Right lobe of liver (tissue), 6 donors: ENCODE data around the gene ATP8B3. TPM values are rescaled to one million over a fixed set of nuclear protein-coding genes. Genes with fewer than 3 reads are reported as not detected.

Source experiments
- ATAC-seq, 4 donors: fragments of 200-7000 bp; cut with Tn5 transposase; one replicate each; pipeline ENCODE4 v1.9.1; 2020; ENCODE audit warnings: mild to moderate bottlenecking in 4 of 4, moderate library complexity in 4 of 4
- DNase-seq, 3 donors: peaks; one replicate each; pipeline ENCODE4 v3.0.0-alpha.2; 2020
- H3K27ac ChIP-seq, 3 donors: fragments of 200-600 bp; one replicate each; pipeline ENCODE4 v1.8.0; 2022
- H3K27me3 ChIP-seq, 2 donors: fragments of 200-600 bp; one replicate each; pipeline ENCODE4 v1.8.0; 2022
- H3K36me3 ChIP-seq, 4 donors: fragments of 200-600 bp; sonication (generic) in 1 of 4; one replicate each; pipeline versions ENCODE4 v1.5.1 to v1.8.0; 2017 to 2022; ENCODE audit warnings: control low read depth in 1 of 4
- H3K4me1 ChIP-seq, 4 donors: fragments of 200-600 bp; sonication (generic) in 1 of 4; one replicate each; pipeline versions ENCODE4 v1.5.1 to v1.8.0; 2017 to 2022; ENCODE audit warnings: control low read depth in 1 of 4
- H3K4me3 ChIP-seq, 3 donors: fragments of 200-600 bp; one replicate each; pipeline ENCODE4 v1.8.0; 2022
- H3K9me3 ChIP-seq, 4 donors: fragments of 200-600 bp; sonication (generic) in 1 of 4; one replicate each; pipeline versions ENCODE4 v1.5.1 to v1.8.0; 2017 to 2022; ENCODE audit warnings: control low read depth in 1 of 4
- POLR2A ChIP-seq: fragments of 450-650 bp; IDR thresholded peaks from one replicate; pipeline ENCODE4 v1.6.1; 2017; ENCODE audit warnings: antibody characterized with exemption, mild to moderate bottlenecking
- WGBS: methylation state at CpG from one replicate; pipeline ENCODE4 v1.1.6; 2018; ENCODE audit warnings: low coverage, low lambda C conversion rate; ENCODE audit not compliant: insufficient coverage; ENCODE audit errors: missing lambda C conversion rate; 5-methylcytosine and 5-hydroxymethylcytosine counted together
- intact Hi-C, 2 donors: fragments of 100-400 bp; cut with DNase I; formaldehyde crosslinking; loops; one replicate each; pipeline versions ENCODE4 v1.11.2 to v1.14.1; 2022
- total RNA-seq, 6 experiments: library from RNA; depleted of rRNA in 2 of 6; stranded (reverse); fragments of >200 nt in 2 of 6; fragmentation: NEBNext Ultra II Directional in 3 of 6; extraction: Animal tissue kit (Norgen Biotek cat#: 25700) in 3 of 6; gene quantifications; one replicate each; pipeline versions ENCODE4 v1.1.0 to v1.2.4, GENCODE V29; 2016 to 2023
- TF ChIP-seq, protein P1 (sequence below), 4 donors: fragments of 200-600 bp in 3 of 4; fragments of 450-650 bp in 1 of 4; IDR thresholded peaks; one replicate each; pipeline versions ENCODE4 v1.5.1 to v1.8.0; 2016 to 2022; ENCODE audit warnings: antibody characterized with exemption in 4 of 4, mild to moderate bottlenecking in 2 of 4
- donor health status: DM: no; HTN: yes; CAD: no.
- donor health status: DM: no; HTN: no; CAD: no.
- donor health status: DM: no; HTN: no; CAD: no.
- donor health status: DM: no; HTN: yes; CAD: no.
- donor health status: DM: no; HTN: yes; CAD: no.

Gene ATP8B3
- total RNA-seq, 6 experiments from 2014 or later, result 0.86 to 5.7 (median 3.1) TPM

DNA sequence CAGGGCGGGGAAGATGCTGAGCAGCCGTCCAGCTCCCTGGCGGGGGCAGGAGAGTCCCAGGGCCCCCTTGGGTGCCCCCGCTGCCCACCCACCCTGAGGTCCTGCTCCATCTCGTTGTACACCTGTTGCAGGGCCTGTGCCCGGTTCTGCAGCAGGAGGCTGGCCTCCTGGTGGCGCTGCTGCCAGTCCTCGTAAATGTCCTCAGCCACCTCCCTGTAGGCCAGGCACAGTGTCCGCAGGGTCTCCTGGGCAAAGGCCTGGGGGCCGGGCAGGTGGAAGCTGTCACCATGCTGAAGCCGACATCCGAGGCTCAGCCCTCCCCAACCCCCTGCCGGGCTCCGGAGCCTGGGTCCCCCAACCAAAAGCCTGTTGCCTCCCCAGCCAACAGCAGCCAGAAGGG lies 20.2 kb downstream of the ATP8B3 start:
- ATAC-seq (no peak), DNase-seq (peak in 2 of 3 donors; percentile 5 to 51)
- peaks cover 0 to 16% of the 10 kb centered on the region in 2 donors for H3K27me3 ChIP-seq
- 20% methylated on average over 1 of the region's 14 CpGs for WGBS
- no peak overlapping the region for H3K27ac ChIP-seq
- no peaks in the 10 kb centered on the region for H3K9me3 ChIP-seq
- H3K36me3 ChIP-seq, result no peaks in the 10 kb centered on the region
- H3K4me3 ChIP-seq, result no peak overlapping the region
- intact Hi-C loops, result no loop called here
- no peaks in the 10 kb centered on the region for H3K4me1 ChIP-seq
- TF ChIP-seq, protein P1, sequence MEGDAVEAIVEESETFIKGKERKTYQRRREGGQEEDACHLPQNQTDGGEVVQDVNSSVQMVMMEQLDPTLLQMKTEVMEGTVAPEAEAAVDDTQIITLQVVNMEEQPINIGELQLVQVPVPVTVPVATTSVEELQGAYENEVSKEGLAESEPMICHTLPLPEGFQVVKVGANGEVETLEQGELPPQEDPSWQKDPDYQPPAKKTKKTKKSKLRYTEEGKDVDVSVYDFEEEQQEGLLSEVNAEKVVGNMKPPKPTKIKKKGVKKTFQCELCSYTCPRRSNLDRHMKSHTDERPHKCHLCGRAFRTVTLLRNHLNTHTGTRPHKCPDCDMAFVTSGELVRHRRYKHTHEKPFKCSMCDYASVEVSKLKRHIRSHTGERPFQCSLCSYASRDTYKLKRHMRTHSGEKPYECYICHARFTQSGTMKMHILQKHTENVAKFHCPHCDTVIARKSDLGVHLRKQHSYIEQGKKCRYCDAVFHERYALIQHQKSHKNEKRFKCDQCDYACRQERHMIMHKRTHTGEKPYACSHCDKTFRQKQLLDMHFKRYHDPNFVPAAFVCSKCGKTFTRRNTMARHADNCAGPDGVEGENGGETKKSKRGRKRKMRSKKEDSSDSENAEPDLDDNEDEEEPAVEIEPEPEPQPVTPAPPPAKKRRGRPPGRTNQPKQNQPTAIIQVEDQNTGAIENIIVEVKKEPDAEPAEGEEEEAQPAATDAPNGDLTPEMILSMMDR (IDR thresholded peaks at IDR 0.05), result no peak
- no peak for TF ChIP-seq POLR2A

DNA sequence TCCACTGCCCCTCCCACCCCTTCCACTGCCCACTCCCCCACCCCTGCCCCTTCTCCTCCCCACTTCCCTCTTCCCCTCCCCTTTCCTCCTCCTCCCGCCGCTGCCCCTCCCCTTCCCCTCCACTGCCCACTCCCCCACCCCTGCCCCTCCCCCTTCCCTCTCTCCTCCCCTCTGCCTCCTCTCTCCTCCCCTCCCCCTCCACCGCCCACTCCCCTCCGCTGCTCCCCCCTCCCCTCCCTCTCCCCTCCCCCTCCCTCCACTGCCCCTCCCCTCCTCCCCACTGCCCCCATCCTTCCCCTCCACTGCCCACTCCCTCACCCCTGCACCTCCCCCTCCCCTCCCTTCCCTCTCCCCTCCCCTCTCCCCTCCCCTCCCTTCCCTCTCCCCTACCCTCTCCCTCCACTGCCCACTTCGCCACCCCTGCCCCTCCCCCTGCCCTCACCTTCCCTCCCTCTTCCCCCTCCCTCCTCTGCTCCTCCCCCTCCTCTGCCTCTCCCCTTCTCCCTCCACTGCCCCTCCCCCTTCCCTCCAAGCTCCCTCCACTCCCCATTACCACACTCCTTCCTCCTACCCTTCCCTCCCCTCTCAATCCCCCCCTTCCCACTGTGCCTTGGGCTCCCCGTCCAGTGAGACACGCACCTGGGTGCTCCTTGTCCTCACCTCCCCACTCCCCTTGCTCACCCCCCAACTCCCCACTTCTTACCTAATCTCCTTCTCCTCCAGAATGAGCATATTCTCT lies 21.9 kb downstream of the ATP8B3 start:
- H3K27me3 ChIP-seq, result peaks cover 0 to 6% of the 10 kb centered on the region in 2 donors
- no peak overlapping the region for H3K27ac ChIP-seq
- intact Hi-C loops, result no loop called here
- no peak for TF ChIP-seq POLR2A
- TF ChIP-seq, protein P1 (IDR thresholded peaks at IDR 0.05), result no peak
- 30% methylated on average over 7 of the region's 7 CpGs for WGBS
- peak in 1 of 3 donors; percentile 11 for DNase-seq
- no peak overlapping the region for H3K4me3 ChIP-seq
- no peaks in the 10 kb centered on the region for H3K36me3 ChIP-seq
- ATAC-seq, result no peak
- H3K9me3 ChIP-seq, result no peaks in the 10 kb centered on the region
- no peaks in the 10 kb centered on the region for H3K4me1 ChIP-seq

DNA sequence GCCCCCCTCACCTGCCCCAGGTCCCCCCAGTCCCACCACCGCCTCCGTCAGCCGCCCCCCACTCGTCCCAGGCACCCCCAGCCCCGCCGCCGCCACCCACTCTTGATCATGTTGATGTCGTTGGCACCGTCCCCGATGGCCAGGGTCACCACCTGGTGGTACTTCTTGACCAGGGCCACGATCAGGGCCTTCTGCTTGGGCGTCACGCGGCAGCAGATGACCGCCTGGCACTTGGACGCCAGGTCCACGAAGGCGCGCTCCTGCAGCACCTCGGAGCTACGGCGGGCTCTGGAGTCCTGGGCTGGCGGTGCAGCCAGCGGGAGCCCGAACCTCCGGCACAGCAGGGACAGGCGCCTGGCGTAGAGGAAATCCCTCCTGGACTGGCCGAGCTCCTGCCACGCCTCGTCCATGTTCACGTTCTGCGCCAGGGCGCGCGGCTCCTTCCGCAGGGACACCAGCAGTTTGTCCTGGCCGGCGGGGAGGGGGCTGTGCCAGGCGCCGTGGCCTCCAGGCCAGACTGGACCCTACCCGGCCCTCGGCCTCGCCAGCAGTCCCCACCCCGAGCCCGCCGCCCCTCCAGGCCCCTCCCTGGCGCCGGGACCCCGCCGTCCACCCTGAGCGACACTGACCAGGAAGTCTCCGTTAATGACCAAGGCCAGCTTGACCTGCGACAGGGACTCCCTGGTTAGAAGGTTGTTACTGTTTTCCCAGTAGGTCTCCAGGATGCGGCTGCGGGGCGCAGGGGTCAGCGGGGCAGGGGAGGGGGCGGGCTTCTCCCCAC lies 22.6 kb downstream of the ATP8B3 start:
- Histone ChIP-seq H3K4me1 (no peaks in the 10 kb centered on the region), H3K9me3 (no peaks in the 10 kb centered on the region), H3K27me3 (peaks cover 0 to 6% of the 10 kb centered on the region in 2 donors), H3K27ac (no peak overlapping the region), H3K36me3 (no peaks in the 10 kb centered on the region), H3K4me3 (peak overlapping the region in 2 of 3 donors; percentile 3 to 9)
- WGBS, result 16% methylated on average over 10 of the region's 59 CpGs
- DNase-seq (peak in 1 of 3 donors; percentile 58), ATAC-seq (peak; percentile 44 to 61 (median 56))
- intact Hi-C loops, result loop anchor here in 1 of 2 donors (10.0 kb wide), 1 partner anchor 235 kb away; no protein-coding TSS in a partner anchor
- TF ChIP-seq POLR2A, result no peak
- TF ChIP-seq, protein P1 (IDR thresholded peaks at IDR 0.05), result no peak

DNA sequence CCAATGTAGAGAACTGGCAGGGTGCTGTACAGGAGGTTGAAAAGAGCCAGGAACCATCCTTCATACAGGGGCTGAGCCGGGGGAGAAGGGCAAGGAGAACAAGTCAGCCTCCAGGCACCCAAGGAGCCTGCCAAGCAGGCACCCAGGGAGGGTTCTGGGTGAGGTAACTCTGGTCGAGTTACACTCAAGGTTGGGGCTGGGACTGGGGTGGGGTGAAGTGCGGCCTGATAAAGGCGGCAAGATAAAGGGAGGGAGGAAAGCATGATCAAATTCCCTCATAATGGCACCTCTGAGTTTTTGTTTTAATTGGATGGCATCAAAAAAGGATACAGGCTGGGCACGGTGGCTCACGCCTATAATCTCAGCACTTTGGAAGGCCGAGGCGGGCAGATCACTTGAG lies 25.0 kb downstream of the ATP8B3 start:
- Histone ChIP-seq H3K27ac (no peak overlapping the region), H3K4me1 (no peaks in the 10 kb centered on the region), H3K36me3 (no peaks in the 10 kb centered on the region), H3K27me3 (peaks cover 0 to 6% of the 10 kb centered on the region in 2 donors), H3K9me3 (no peaks in the 10 kb centered on the region), H3K4me3 (no peak overlapping the region)
- 33% methylated on average over 4 of the region's 8 CpGs for WGBS
- DNase-seq, result no peak
- ATAC-seq, result no peak
- intact Hi-C loops, result loop anchor here in 1 of 2 donors (10.0 kb wide), 1 partner anchor 232 kb away; no protein-coding TSS in a partner anchor
- TF ChIP-seq, protein P1 (IDR thresholded peaks at IDR 0.05), result no peak
- TF ChIP-seq POLR2A, result no peak
